Omental fat pad (tissue), 4 donors: ENCODE measurements around the gene GGN. TPM values are rescaled to one million over a fixed set of nuclear protein-coding genes. Genes with fewer than 3 reads are reported as not detected.

Experiments
- ATAC-seq: fragments of 150-250 bp; one replicate; pipeline ENCODE4 v1.9.1; 2016; ENCODE audit warnings: mild to moderate bottlenecking, moderate library complexity; ENCODE audit not compliant: low FRiP score
- DNase-seq: peaks from one replicate; pipeline ENCODE4 v3.0.0-alpha.2; 2019; ENCODE audit warnings: low spot score
- CTCF ChIP-seq, 3 donors: fragments of 450-650 bp; IDR thresholded peaks; one replicate each; pipeline ENCODE4 v1.5.1; 2016 to 2017; ENCODE audit warnings: antibody characterized with exemption in 3 of 3, mild to moderate bottlenecking in 3 of 3, moderate library complexity in 2 of 3
- total RNA-seq, 4 donors: library from RNA; depleted of rRNA; stranded (reverse); fragments of >200 nt; gene quantifications; one replicate each; pipeline ENCODE4 v1.1.0, GENCODE V29; 2016

Gene GGN
- total RNA-seq, 4 donors from 2014 or later = not detected

- no peak for DNase-seq
- no peak for TF ChIP-seq CTCF (IDR thresholded peaks at IDR 0.05)
- no peak for ATAC-seq
Observed at GRCh38 chr19:38381138-38381537, 6.7 kb downstream of the GGN start.

GRCh38 chr19:38378866-38379265, 9.0 kb downstream of the GGN start:
- no peak for ATAC-seq
- TF ChIP-seq CTCF (IDR thresholded peaks at IDR 0.05) = no peak

GRCh38 chr19:38377052-38377451, 10.8 kb downstream of the GGN start:
- no peak for TF ChIP-seq CTCF (IDR thresholded peaks at IDR 0.05)
- no peak for ATAC-seq
- DNase-seq = no peak

More at GRCh38 chr19:38378866-38379265, 9.0 kb downstream of the GGN start:
- DNase-seq = no peak

- no peak for DNase-seq
- TF ChIP-seq CTCF (IDR thresholded peaks at IDR 0.05) = no peak
- no peak for ATAC-seq
Observed at GRCh38 chr19:38376576-38376975, 11.3 kb downstream of the GGN start.

- DNase-seq (no peak), ATAC-seq (no peak)
- no peak for TF ChIP-seq CTCF (IDR thresholded peaks at IDR 0.05)
Observed at GRCh38 chr19:38375748-38376147, 12.1 kb downstream of the GGN start.

GRCh38 chr19:38375098-38375493, 12.7 kb downstream of the GGN start:
- TF ChIP-seq CTCF (IDR thresholded peaks at IDR 0.05) = no peak
- no peak for DNase-seq
- ATAC-seq = no peak

GRCh38 chr19:38374332-38375097, 13.3 kb downstream of the GGN start, which contains the start of gene PSMD8:
Gene PSMD8 (plus strand): TSS chr19:38374571. CDS start chr19:38374602, 31 bp downstream.
- ATAC-seq = peak; percentile 98
- no peak for TF ChIP-seq CTCF (IDR thresholded peaks at IDR 0.05)
- DNase-seq = peak; percentile 92
